Spleen (tissue), 7 donors: ENCODE measurements around the gene GRB10.

Experiments
- CTCF ChIP-seq, 11 experiments: fragments of 200-600 bp in 7 of 11; fragments of 450-650 bp in 4 of 11; sonication (generic) in 4 of 11; IDR thresholded peaks in 8 of 11; conservative IDR thresholded peaks in 3 of 11; 1 replicate in 7 of 11; 2 replicates in 4 of 11; pipeline versions ENCODE4 v1.4.0 to v1.8.0; 2016 to 2021; ENCODE audit warnings: antibody characterized with exemption in 11 of 11, inconsistent platforms in 4 of 11, mild to moderate bottlenecking in 1 of 11
- POLR2A ChIP-seq, 3 donors: fragments of 450-650 bp; IDR thresholded peaks; one replicate each; pipeline ENCODE4 v1.5.1; 2017; ENCODE audit warnings: antibody characterized with exemption in 3 of 3, mild to moderate bottlenecking in 1 of 3
- POLR2AphosphoS5 ChIP-seq, 3 donors: sonication (generic); formaldehyde crosslinking; IDR thresholded peaks; one replicate each; pipeline ENCODE4 v1.5.1; 2017; ENCODE audit warnings: antibody characterized with exemption in 3 of 3
- donor health status: DM: no; HTN: no; CAD: no; lungs with moderate emphysema.
- donor health status: DM: no; HTN: no; CAD: no.
- donor health status: DM: no; HTN: no; CAD: no.

- no peak for TF ChIP-seq POLR2AphosphoS5 (IDR thresholded peaks at IDR 0.05)
- no peak for TF ChIP-seq CTCF (IDR thresholded peaks at IDR 0.05 in 8 of 11, conservative IDR thresholded peaks at IDR 0.05 in 3 of 11)
- TF ChIP-seq POLR2A (IDR thresholded peaks at IDR 0.05): no peak
Measured at GRCh38 chr7:50788382-50788781, 5.7 kb upstream of the GRB10 start.
